A549 (cell line): ENCODE results near the gene CYP3A4. TPM values are rescaled to one million over a fixed set of nuclear protein-coding genes. Genes with fewer than 3 reads are reported as not detected.
"Not testable (repeated sequence)": the region's sequence is repeated elsewhere in the genome, so short reads cannot be mapped to it uniquely, and the experiment has no call there.

Source experiments
- ATAC-seq, 2 experiments: fragments of 200-7000 bp in 1 of 2; fragments of >200 bp in 1 of 2; cut with Nextera tagmentation in 1 of 2; cut with Tn5 transposase in 1 of 2; 3 replicates each; pipeline versions ENCODE4 v1.8.0 to v1.9.1; 2018 to 2020; ENCODE audit warnings: mild to moderate bottlenecking in 1 of 2, moderate library complexity in 1 of 2
- CTCF ChIA-PET: fragments of 300-600 bp; sonication (Branson Sonifier 250); formaldehyde crosslinking; extraction: SDS; loops from one replicate; lab custom pipeline; 2021; ENCODE audit warnings: antibody characterized with exemption, inconsistent platforms; lab: Yijun Ruan, JAX
- POLR2A ChIA-PET: fragments of 350-600 bp; formaldehyde crosslinking; extraction: SDS; loops from one replicate; lab custom pipeline; 2021; ENCODE audit warnings: antibody characterized with exemption, inconsistent platforms; lab: Yijun Ruan, JAX
- DNase-seq, 2 experiments: peaks; one replicate each; pipeline versions ENCODE4 v3.0.0 to v3.0.0-alpha.2; 2011 to 2016; ENCODE audit warnings: low read depth in 1 of 2, low spot score in 1 of 2
- FAIRE-seq: peaks from 2 replicates; lab custom pipeline; 2011; peaks lifted over from hg19 to GRCh38; lab: Jason Lieb, UNC
- H3K27ac ChIP-seq, 2 experiments: fragments of >200 bp; sonication (Bioruptor Twin); formaldehyde crosslinking; 3 replicates each; pipeline ENCODE4 v1.5.1; 2016 to 2017
- H3K4me1 ChIP-seq: fragments of >200 bp; sonication (Bioruptor Twin); formaldehyde crosslinking; 3 replicates; pipeline ENCODE4 v1.6.1; 2016
- H3K4me2 ChIP-seq: fragments of >200 bp; sonication (Bioruptor Twin); formaldehyde crosslinking; 3 replicates; pipeline ENCODE4 v1.6.1; 2016
- H3K4me3 ChIP-seq: fragments of >200 bp; sonication (Bioruptor Twin); formaldehyde crosslinking; 3 replicates; pipeline ENCODE4 v1.5.1; 2016
- H3K9me3 ChIP-seq: fragments of >200 bp; sonication (Bioruptor Twin); formaldehyde crosslinking; 3 replicates; pipeline ENCODE4 v1.6.1; 2016
- CBX8 ChIP-seq: fragments of 200-600 bp; sonication (generic); IDR thresholded peaks from 2 replicates; pipeline ENCODE4 v1.6.1; 2016
- CHD4 ChIP-seq: fragments of 200-600 bp; sonication (generic); IDR thresholded peaks from 2 replicates; pipeline ENCODE4 v1.6.1; 2016; ENCODE audit warnings: antibody characterized with exemption, mild to moderate bottlenecking, borderline replicate concordance
- EHF ChIP-seq: fragments of 250-450 bp; sonication (Bioruptor Pico); IDR thresholded peaks from 2 replicates; pipeline ENCODE4 v1.5.0; 2020; ENCODE audit warnings: mild to moderate bottlenecking
- EHMT2 ChIP-seq: fragments of 200-600 bp; sonication (generic); IDR thresholded peaks from 2 replicates; pipeline ENCODE4 v1.6.1; 2016; ENCODE audit warnings: antibody characterized with exemption, low read depth, mild to moderate bottlenecking, moderate library complexity
- EP300 ChIP-seq, 2 experiments: fragments of >200 bp; sonication (Bioruptor Twin); formaldehyde crosslinking; IDR thresholded peaks; 2 replicates in 1 of 2; 3 replicates in 1 of 2; pipeline ENCODE4 v1.6.1; 2016 to 2017
- FOSB ChIP-seq: fragments of 250-450 bp; sonication (Bioruptor Pico); IDR thresholded peaks from 2 replicates; pipeline ENCODE4 v1.5.0; 2020; ENCODE audit warnings: mild to moderate bottlenecking, moderate library complexity
- FOXS1 ChIP-seq: fragments of 250-450 bp; sonication (Bioruptor Pico); IDR thresholded peaks from 2 replicates; pipeline ENCODE4 v1.5.0; 2020; ENCODE audit warnings: mild to moderate bottlenecking, moderate library complexity
- HOXA7 ChIP-seq: fragments of 250-450 bp; sonication (Bioruptor Pico); IDR thresholded peaks from 2 replicates; pipeline ENCODE4 v1.5.0; 2020; ENCODE audit warnings: mild to moderate bottlenecking, moderate library complexity
- JUN ChIP-seq, 2 experiments: fragments of >200 bp; sonication (Bioruptor Twin); formaldehyde crosslinking; IDR thresholded peaks; 2 replicates in 1 of 2; 3 replicates in 1 of 2; pipeline ENCODE4 v1.6.1; 2016 to 2017
- KDM5A ChIP-seq: fragments of 200-600 bp; sonication (generic); IDR thresholded peaks from 2 replicates; pipeline ENCODE4 v1.6.1; 2016; ENCODE audit warnings: antibody characterized with exemption, mild to moderate bottlenecking
- MAFK ChIP-seq: fragments of 450-650 bp; IDR thresholded peaks from 2 replicates; pipeline ENCODE4 v1.6.1; 2014; ENCODE audit not compliant: partially characterized antibody
- MYC ChIP-seq: IDR thresholded peaks from 2 replicates; pipeline ENCODE4 v1.6.1; 2012; ENCODE audit warnings: mild to moderate bottlenecking, inconsistent platforms, low read length, improper control_type of control experiment, borderline replicate concordance
- NFE2L2 ChIP-seq: fragments of 150-350 bp; conservative IDR thresholded peaks from 2 replicates; pipeline ENCODE4 v1.6.1; 2014; ENCODE audit warnings: low read length
- PHF8 ChIP-seq: fragments of 200-600 bp; sonication (generic); IDR thresholded peaks from 2 replicates; pipeline ENCODE4 v1.6.1; 2016; ENCODE audit warnings: low read depth, mild to moderate bottlenecking, antibody characterized with exemption, moderate library complexity, borderline replicate concordance
- RFX5 ChIP-seq: fragments of 450-650 bp; IDR thresholded peaks from 2 replicates; pipeline ENCODE4 v1.7.1; 2014; ENCODE audit warnings: antibody characterized with exemption, mild to moderate bottlenecking, moderate library complexity
- ZFP36 ChIP-seq: fragments of 450-650 bp; IDR thresholded peaks from 2 replicates; pipeline ENCODE4 v1.6.1; 2014; ENCODE audit warnings: borderline replicate concordance; ENCODE audit not compliant: partially characterized antibody
- ZNF302 ChIP-seq: fragments of 250-450 bp; sonication (Bioruptor Pico); IDR thresholded peaks from 2 replicates; pipeline ENCODE4 v1.9.0; 2021; ENCODE audit warnings: inconsistent platforms, mild to moderate bottlenecking, moderate library complexity
- WGBS: methylation state at CpG from one replicate; pipeline ENCODE4 v1.1.6; 2017; ENCODE audit errors: missing lambda C conversion rate; 5-methylcytosine and 5-hydroxymethylcytosine counted together
- polyA plus RNA-seq, 4 experiments: library from polyadenylated mRNA; depleted of rRNA in 3 of 4; stranded (reverse); fragments of >200 nt; fragmentation: RNase III in 1 of 4; extraction: RNeasy Plus Mini Kit Qiagen cat#74134 plus additional on column Dnase treatment in 1 of 4; gene quantifications; 2 replicates in 3 of 4; 3 replicates in 1 of 4; pipeline ENCODE4 v1.2.3, GENCODE V29; 2011 to 2017
- TF ChIP-seq, protein P1 (sequence below): IDR thresholded peaks from 2 replicates; pipeline ENCODE4 v1.6.1; 2012
- TF ChIP-seq, protein P2 (sequence below): fragments of >200 bp; sonication (Bioruptor Twin); formaldehyde crosslinking; IDR thresholded peaks from 3 replicates; pipeline ENCODE4 v1.5.1; 2016
- TF ChIP-seq, protein P3 (sequence below): fragments of 450-650 bp; IDR thresholded peaks from 2 replicates; pipeline ENCODE4 v1.6.1; 2014; ENCODE audit warnings: antibody characterized with exemption

Gene CYP3A4
- polyA plus RNA-seq, 2 of the 4 experiments (the other 2 are of a cell fraction) = 0.03 TPM; not detected in 1

DNA sequence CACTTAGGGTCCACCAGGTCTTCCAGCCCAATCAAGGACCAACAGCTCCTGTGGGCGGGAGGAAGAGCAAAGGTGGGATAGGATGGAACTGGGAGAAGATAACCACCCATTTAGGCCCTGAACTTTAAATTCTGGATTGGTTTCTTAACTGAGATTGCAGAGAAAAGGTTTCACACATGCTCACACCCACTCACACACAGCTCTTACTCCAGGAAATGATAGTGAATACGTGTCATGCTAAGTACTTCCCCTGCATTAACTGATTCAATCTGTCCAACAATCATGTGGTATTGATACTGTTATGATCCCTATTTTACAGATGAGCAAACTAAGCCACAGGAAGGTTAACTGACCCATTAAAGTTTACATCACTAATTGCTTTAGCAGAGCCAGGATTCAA is 4.6 kb upstream of the CYP3A4 start:
- ChIA-PET POLR2A (no interaction called here), CTCF (interaction anchor here (1.4 kb wide), 1 partner anchor 8 kb away, joined by 3 read pairs; no protein-coding TSS in a partner anchor)
- ATAC-seq = no peak

GRCh38 chr7:99786726-99787335 is 2.8 kb upstream of the CYP3A4 start:
- no peak for FAIRE-seq
- Histone ChIP-seq H3K27ac (no peak overlapping the region), H3K4me1 (peaks cover 9% of the 10 kb centered on the region; the same call in 2 of the 3 replicates), H3K9me3 (no peaks in the 10 kb centered on the region), H3K4me2 (no peak overlapping the region), H3K4me3 (no peak overlapping the region)
- TF ChIP-seq ZNF302 (no peak), CHD4 (no peak), MYC (no peak), EHF (no peak), EP300 (IDR thresholded peaks at IDR 0.05) (no peak), JUN (IDR thresholded peaks at IDR 0.05) (no peak), HOXA7 (CRISPR knock-in tag) (no peak), FOXS1 (CRISPR knock-in tag) (no peak), CBX8 (no peak)
- TF ChIP-seq, protein P1, sequence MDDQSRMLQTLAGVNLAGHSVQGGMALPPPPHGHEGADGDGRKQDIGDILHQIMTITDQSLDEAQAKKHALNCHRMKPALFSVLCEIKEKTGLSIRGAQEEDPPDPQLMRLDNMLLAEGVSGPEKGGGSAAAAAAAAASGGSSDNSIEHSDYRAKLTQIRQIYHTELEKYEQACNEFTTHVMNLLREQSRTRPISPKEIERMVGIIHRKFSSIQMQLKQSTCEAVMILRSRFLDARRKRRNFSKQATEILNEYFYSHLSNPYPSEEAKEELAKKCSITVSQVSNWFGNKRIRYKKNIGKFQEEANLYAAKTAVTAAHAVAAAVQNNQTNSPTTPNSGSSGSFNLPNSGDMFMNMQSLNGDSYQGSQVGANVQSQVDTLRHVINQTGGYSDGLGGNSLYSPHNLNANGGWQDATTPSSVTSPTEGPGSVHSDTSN = no peak
- POLR2A ChIA-PET = no interaction called here
- WGBS = 48% methylated on average over 3 of the region's 3 CpGs
- no peak for ATAC-seq
- no peak for DNase-seq
- CTCF ChIA-PET = no interaction called here

More for the DNA sequence above, 4.6 kb upstream of the CYP3A4 start:
- TF ChIP-seq PHF8 (no peak), NFE2L2 (no peak), KDM5A (no peak), EHMT2 (no peak)
- TF ChIP-seq, protein P2, sequence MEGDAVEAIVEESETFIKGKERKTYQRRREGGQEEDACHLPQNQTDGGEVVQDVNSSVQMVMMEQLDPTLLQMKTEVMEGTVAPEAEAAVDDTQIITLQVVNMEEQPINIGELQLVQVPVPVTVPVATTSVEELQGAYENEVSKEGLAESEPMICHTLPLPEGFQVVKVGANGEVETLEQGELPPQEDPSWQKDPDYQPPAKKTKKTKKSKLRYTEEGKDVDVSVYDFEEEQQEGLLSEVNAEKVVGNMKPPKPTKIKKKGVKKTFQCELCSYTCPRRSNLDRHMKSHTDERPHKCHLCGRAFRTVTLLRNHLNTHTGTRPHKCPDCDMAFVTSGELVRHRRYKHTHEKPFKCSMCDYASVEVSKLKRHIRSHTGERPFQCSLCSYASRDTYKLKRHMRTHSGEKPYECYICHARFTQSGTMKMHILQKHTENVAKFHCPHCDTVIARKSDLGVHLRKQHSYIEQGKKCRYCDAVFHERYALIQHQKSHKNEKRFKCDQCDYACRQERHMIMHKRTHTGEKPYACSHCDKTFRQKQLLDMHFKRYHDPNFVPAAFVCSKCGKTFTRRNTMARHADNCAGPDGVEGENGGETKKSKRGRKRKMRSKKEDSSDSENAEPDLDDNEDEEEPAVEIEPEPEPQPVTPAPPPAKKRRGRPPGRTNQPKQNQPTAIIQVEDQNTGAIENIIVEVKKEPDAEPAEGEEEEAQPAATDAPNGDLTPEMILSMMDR = no peak
- TF ChIP-seq, all 56 proteins: peak for 0
- Histone ChIP-seq H3K4me1 (peaks cover 13% of the 10 kb centered on the region; the same call in 2 of the 3 replicates), H3K4me2 (no peak overlapping the region), H3K27ac (no peak overlapping the region), H3K9me3 (no peaks in the 10 kb centered on the region), H3K4me3 (no peak overlapping the region)
- FAIRE-seq (no peak), DNase-seq (no peak)
- WGBS = 55% methylated on average over 2 of the region's 2 CpGs

DNA sequence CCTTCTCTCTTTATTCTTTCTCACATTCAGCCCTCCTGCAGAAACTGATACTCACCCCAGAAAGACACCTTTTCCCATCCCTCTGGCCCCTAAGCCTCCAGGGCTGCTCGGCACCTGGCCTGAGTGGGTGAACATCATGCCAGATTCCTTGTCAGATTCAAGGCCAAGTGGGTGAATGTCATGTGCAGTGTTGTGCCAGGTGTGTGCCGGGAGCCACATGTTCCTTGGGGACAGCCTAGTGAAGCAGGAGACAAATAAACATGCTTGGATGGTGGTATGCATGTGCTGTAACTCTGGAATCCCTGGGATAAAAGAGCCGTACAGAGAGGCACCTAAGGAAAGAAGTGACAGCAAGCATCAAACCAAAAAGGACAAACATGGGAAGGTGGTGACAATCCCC is 1.7 kb upstream of the CYP3A4 start:
- H3K4me3 ChIP-seq, H3K27ac ChIP-seq, H3K4me2 ChIP-seq, H3K4me1 ChIP-seq, H3K9me3 ChIP-seq, POLR2A ChIA-PET, ATAC-seq, DNase-seq, FAIRE-seq: not testable (repeated sequence)
- CTCF ChIA-PET = interaction anchor here (2.6 kb wide), 1 partner anchor 10 kb away, joined by 10 read pairs; no protein-coding TSS in a partner anchor
- WGBS = 74% methylated on average over 3 of the region's 3 CpGs

DNA sequence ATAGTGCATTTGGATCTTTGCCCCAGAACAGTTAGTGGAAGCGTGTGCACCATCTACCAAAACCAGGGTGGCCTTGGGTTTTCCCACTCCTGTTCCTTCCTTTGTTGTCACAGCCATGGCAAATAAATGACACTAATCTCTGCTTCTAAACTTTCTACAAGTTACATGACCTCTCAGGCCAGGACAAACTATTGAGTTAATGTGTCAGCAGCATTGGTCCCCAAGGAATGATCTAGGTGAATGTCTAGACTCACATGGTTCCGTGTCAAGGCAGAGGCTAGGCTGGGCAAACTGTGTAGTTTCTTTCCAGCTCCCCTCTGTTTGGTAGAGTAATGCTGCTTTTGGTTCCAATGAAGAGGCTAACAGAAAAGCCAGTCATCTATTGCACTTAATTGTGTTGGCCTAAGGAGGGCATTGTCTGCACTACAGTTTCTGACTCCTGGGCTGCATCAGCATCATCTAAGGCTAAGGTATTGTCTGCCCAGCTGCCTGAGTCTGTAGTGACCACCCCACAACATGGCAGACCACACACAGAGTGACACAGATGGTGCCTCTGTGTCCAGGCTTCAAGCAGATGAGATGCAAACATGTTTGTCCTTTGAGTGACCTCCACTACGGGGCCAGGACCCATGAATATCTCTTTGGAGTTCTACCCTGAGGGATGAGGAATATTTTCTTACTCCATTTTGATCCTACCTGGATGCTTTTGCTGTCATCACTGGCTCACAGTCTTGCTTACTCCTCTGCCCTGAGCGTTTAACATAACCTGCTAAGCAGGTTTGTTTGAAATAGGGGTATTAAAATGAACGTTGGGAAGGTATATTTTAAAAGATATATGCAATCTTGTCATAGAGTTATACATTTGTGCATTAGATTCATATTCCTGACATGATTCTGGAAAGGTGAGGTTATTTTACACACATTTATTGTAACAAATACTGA is 1.7 kb downstream of the CYP3A4 start:
- DNase-seq (no peak), ATAC-seq (no peak; a peak in 1 of 6 replicates), FAIRE-seq (no peak)
- CTCF ChIA-PET = no interaction called here
- Histone ChIP-seq H3K4me3 (no peak overlapping the region), H3K4me2 (no peak overlapping the region), H3K9me3 (no peaks in the 10 kb centered on the region), H3K27ac (no peak overlapping the region), H3K4me1 (no peaks in the 10 kb centered on the region)
- WGBS = 30% methylated on average over 5 of the region's 5 CpGs
- POLR2A ChIA-PET = no interaction called here
- no peak for TF ChIP-seq MAFK
- TF ChIP-seq, protein P3, sequence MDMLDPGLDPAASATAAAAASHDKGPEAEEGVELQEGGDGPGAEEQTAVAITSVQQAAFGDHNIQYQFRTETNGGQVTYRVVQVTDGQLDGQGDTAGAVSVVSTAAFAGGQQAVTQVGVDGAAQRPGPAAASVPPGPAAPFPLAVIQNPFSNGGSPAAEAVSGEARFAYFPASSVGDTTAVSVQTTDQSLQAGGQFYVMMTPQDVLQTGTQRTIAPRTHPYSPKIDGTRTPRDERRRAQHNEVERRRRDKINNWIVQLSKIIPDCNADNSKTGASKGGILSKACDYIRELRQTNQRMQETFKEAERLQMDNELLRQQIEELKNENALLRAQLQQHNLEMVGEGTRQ = no peak
- TF ChIP-seq FOSB = no peak
- no peak for TF ChIP-seq JUN (IDR thresholded peaks at IDR 0.05)
- TF ChIP-seq RFX5 = no peak
- TF ChIP-seq ZFP36 = no peak
- TF ChIP-seq, protein P2 = no peak
- TF ChIP-seq CHD4 = no peak
- TF ChIP-seq MYC = no peak
